Fibroblast of lung (primary cell): ENCODE measurements around the gene HHEX. TPM values are rescaled to one million over a fixed set of nuclear protein-coding genes. Genes with fewer than 3 reads are reported as not detected.

Source experiments
- DNase-seq, 2 donors: peaks; one replicate each; pipeline versions ENCODE4 v3.0.0 to v3.0.0-alpha.2; 2010; ENCODE audit warnings: low read depth in 2 of 2
- H2AFZ ChIP-seq: 2 replicates; pipeline ENCODE4 v1.5.1; 2012; ENCODE audit warnings: low read length, control low read depth, inconsistent platforms
- H3K27ac ChIP-seq: 2 replicates; pipeline ENCODE4 v1.5.1; 2011; ENCODE audit warnings: low read length, control low read depth; ENCODE audit not compliant: insufficient read depth
- H3K27me3 ChIP-seq: 2 replicates; pipeline ENCODE4 v1.5.1; 2011; ENCODE audit warnings: mild to moderate bottlenecking, low read length; ENCODE audit not compliant: control insufficient read depth, insufficient read depth
- H3K36me3 ChIP-seq: 2 replicates; pipeline ENCODE4 v1.5.1; 2011; ENCODE audit warnings: low read length; ENCODE audit not compliant: control insufficient read depth, insufficient read depth
- H3K4me1 ChIP-seq: 2 replicates; pipeline ENCODE4 v1.5.1; 2011; ENCODE audit warnings: low read length; ENCODE audit not compliant: control insufficient read depth, insufficient read depth; ENCODE audit errors: extremely low read depth
- H3K4me2 ChIP-seq: 2 replicates; pipeline ENCODE4 v1.5.1; 2011; ENCODE audit warnings: low read length, control low read depth; ENCODE audit not compliant: insufficient read depth; ENCODE audit errors: extremely low read depth
- H3K4me3 ChIP-seq, 4 experiments: fragments of 200-600 bp in 1 of 4; sonication (generic) in 1 of 4; replicated peaks in 1 of 4; 2 replicates each; pipeline ENCODE4 v1.5.1; 2011 to 2016; ENCODE audit warnings: low read length in 4 of 4, low read depth in 3 of 4, mild to moderate bottlenecking in 3 of 4, control low read depth in 2 of 4, inconsistent platforms in 1 of 4, mixed read lengths in 1 of 4; ENCODE audit not compliant: insufficient read depth in 1 of 4; ENCODE audit errors: control extremely low read depth in 1 of 4
- H3K79me2 ChIP-seq: 2 replicates; pipeline ENCODE4 v1.5.1; 2012; ENCODE audit warnings: mild to moderate bottlenecking, low read length, inconsistent platforms; ENCODE audit not compliant: control insufficient read depth, insufficient read depth
- H3K9ac ChIP-seq: 2 replicates; pipeline ENCODE4 v1.5.1; 2011; ENCODE audit warnings: mild to moderate bottlenecking, low read length, control low read depth; ENCODE audit not compliant: insufficient read depth
- H3K9me3 ChIP-seq: 2 replicates; pipeline ENCODE4 v1.5.1; 2012; ENCODE audit warnings: low read depth, low read length; ENCODE audit not compliant: control insufficient read depth, insufficient read depth
- H4K20me1 ChIP-seq: 2 replicates; pipeline ENCODE4 v1.5.1; 2011; ENCODE audit warnings: low read length; ENCODE audit not compliant: control insufficient read depth, insufficient read depth; ENCODE audit errors: extremely low read depth
- CTCF ChIP-seq, 2 donors: IDR thresholded peaks in 1 of 2; conservative IDR thresholded peaks in 1 of 2; 1 replicate in 1 of 2; 2 replicates in 1 of 2; pipeline ENCODE4 v1.5.1; 2011 to 2012; ENCODE audit warnings: low read length in 2 of 2, control low read depth in 1 of 2, inconsistent platforms in 1 of 2, low read depth in 1 of 2, mild to moderate bottlenecking in 1 of 2
- EZH2 ChIP-seq: IDR thresholded peaks from 2 replicates; pipeline ENCODE4 v1.5.1; 2012; ENCODE audit warnings: low read length, control low read depth, mild to moderate bottlenecking; ENCODE audit errors: missing control alignments
- polyA plus RNA-seq, 2 donors: library from polyadenylated mRNA; depleted of rRNA in 1 of 2; stranded (reverse) in 1 of 2; unstranded in 1 of 2; fragments of >200 nt; gene quantifications; 2 replicates each; pipeline ENCODE4 v1.2.1, GENCODE V29; 2011 to 2012; ENCODE audit warnings: missing spikeins in 1 of 2
- total RNA-seq: library from RNA; depleted of rRNA; stranded (reverse); fragments of >200 nt; gene quantifications from 2 replicates; pipeline ENCODE4 v1.2.1, GENCODE V29; 2014

HHEX gene
- total and polyA plus RNA-seq, 2 donors (not counting 1 experiment from before 2014, with no cell fraction given), result 2.9 to 3.5 TPM

- Histone ChIP-seq H3K36me3 (no peaks in the 10 kb centered on the region), H3K79me2 (no peaks in the 10 kb centered on the region), H3K27me3 (no peaks in the 10 kb centered on the region), H3K4me1 (no peaks in the 10 kb centered on the region), H3K27ac (no peak overlapping the region), H3K4me3 (no peak overlapping the region), H2AFZ (no peak overlapping the region), H3K9ac (no peak overlapping the region), H3K4me2 (no peak overlapping the region), H4K20me1 (no peaks in the 10 kb centered on the region), H3K9me3 (no peaks in the 10 kb centered on the region)
- TF ChIP-seq EZH2 (no peak), CTCF (conservative IDR thresholded peaks at IDR 0.05 in 1 of 2, IDR thresholded peaks at IDR 0.05 in 1 of 2; ENCODE audit: low read depth in 1 of 2, low read length in 2 of 2) (no peak)
- no peak for DNase-seq
Observed at GRCh38 chr10:92678206-92678605, 11.5 kb upstream of the HHEX start.

GRCh38 chr10:92681306-92681834 lies 8.4 kb upstream of the HHEX start:
- no peak overlapping the region for H3K4me2 ChIP-seq
- no peak overlapping the region for H2AFZ ChIP-seq
- H3K4me1 ChIP-seq, result no peaks in the 10 kb centered on the region
- H3K27me3 ChIP-seq, result no peaks in the 10 kb centered on the region
- TF ChIP-seq CTCF (conservative IDR thresholded peaks at IDR 0.05 in 1 of 2, IDR thresholded peaks at IDR 0.05 in 1 of 2; ENCODE audit: low read depth in 1 of 2, low read length in 2 of 2) (no peak), EZH2 (no peak)
- H3K36me3 ChIP-seq, result no peaks in the 10 kb centered on the region
- H3K4me3 ChIP-seq, result no peak overlapping the region
- no peaks in the 10 kb centered on the region for H3K79me2 ChIP-seq
- H4K20me1 ChIP-seq, result no peaks in the 10 kb centered on the region
- no peak for DNase-seq
- no peaks in the 10 kb centered on the region for H3K9me3 ChIP-seq
- H3K9ac ChIP-seq, result no peak overlapping the region
- H3K27ac ChIP-seq, result no peak overlapping the region

GRCh38 chr10:92688573-92688926 lies 1.2 kb upstream of the HHEX start:
- Histone ChIP-seq H3K36me3 (no peaks in the 10 kb centered on the region), H3K79me2 (peaks cover 5% of the 10 kb centered on the region), H3K27me3 (no peaks in the 10 kb centered on the region), H3K4me2 (peak overlapping the region; percentile 39), H3K9ac (no peak overlapping the region), H4K20me1 (no peaks in the 10 kb centered on the region), H2AFZ (no peak overlapping the region), H3K9me3 (no peaks in the 10 kb centered on the region), H3K4me3 (peak overlapping the region in 3 of 4 experiments; percentile 48 to 74 (median 66)), H3K27ac (no peak overlapping the region), H3K4me1 (no peaks in the 10 kb centered on the region)
- no peak for TF ChIP-seq EZH2
- no peak for TF ChIP-seq CTCF (conservative IDR thresholded peaks at IDR 0.05 in 1 of 2, IDR thresholded peaks at IDR 0.05 in 1 of 2; ENCODE audit: low read depth in 1 of 2, low read length in 2 of 2)
- DNase-seq, result no peak
